ENCODE measurements around the gene CPNE4. TPM values are rescaled to one million over a fixed set of nuclear protein-coding genes. Genes with fewer than 3 reads are reported as not detected.
A peak's percentile ranks its signal among the peaks of the same experiment; 100 is the strongest.

The CPNE4 gene
- total RNA-seq, 1 experiment from 2014 or later = 1.9 TPM

DNA sequence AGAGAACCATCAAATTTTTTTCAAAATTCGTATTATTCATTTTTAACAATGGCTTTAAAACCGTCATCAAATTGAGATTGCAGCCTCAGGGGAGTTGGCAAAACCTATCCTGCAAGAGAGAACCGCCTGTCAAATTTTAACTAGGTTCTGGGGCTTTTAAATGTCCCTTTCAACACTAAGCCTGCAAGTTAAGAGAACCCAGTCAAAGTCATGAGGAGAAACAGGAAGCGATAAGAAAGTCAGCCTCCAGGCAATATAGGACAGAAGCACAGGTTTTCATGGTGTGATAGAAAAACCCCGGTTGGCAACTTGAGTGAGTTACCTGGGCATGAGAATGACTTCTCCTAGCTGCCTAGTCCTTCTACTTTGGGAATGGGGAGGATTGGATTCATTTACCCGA lies 59.8 kb downstream of the CPNE4 start:
- no peak overlapping the region for H3K23ac ChIP-seq (ENCODE audit: insufficient read length, low read depth, low read length)
- no peak for DNase-seq
- H3K9ac ChIP-seq (ENCODE audit: extremely low read depth, insufficient read length, low read length) = no peak overlapping the region
- H3K27me3 Mint-ChIP-seq (ENCODE audit: low read depth) = no peaks in the 10 kb centered on the region
- H4K8ac ChIP-seq (replicated peaks; ENCODE audit: insufficient read length, low read depth, low read length) = no peak overlapping the region
- H3K4me2 ChIP-seq (ENCODE audit: insufficient read depth, insufficient read length, low read length) = no peak overlapping the region
- H3K79me2 ChIP-seq (ENCODE audit: insufficient read depth, low read length) = no peaks in the 10 kb centered on the region
- H3K14ac ChIP-seq (ENCODE audit: insufficient read depth, low read length) = no peak overlapping the region
- H2BK120ac ChIP-seq (ENCODE audit: low read depth, low read length, poor library complexity, severe bottlenecking) = no peak overlapping the region
- H3T11ph ChIP-seq (ENCODE audit: low read length) = peak overlapping the region; percentile 41
- H3K9me3 Mint-ChIP-seq = peaks cover 7 to 9% of the 10 kb centered on the region in 2 experiments
- H4K5ac ChIP-seq (ENCODE audit: insufficient read length, low read depth, low read length) = no peak overlapping the region
- H3K4ac ChIP-seq (ENCODE audit: low read depth, low read length) = no peak overlapping the region
- TF ChIP-seq, protein P1, sequence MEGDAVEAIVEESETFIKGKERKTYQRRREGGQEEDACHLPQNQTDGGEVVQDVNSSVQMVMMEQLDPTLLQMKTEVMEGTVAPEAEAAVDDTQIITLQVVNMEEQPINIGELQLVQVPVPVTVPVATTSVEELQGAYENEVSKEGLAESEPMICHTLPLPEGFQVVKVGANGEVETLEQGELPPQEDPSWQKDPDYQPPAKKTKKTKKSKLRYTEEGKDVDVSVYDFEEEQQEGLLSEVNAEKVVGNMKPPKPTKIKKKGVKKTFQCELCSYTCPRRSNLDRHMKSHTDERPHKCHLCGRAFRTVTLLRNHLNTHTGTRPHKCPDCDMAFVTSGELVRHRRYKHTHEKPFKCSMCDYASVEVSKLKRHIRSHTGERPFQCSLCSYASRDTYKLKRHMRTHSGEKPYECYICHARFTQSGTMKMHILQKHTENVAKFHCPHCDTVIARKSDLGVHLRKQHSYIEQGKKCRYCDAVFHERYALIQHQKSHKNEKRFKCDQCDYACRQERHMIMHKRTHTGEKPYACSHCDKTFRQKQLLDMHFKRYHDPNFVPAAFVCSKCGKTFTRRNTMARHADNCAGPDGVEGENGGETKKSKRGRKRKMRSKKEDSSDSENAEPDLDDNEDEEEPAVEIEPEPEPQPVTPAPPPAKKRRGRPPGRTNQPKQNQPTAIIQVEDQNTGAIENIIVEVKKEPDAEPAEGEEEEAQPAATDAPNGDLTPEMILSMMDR (conservative IDR thresholded peaks at IDR 0.05) = no peak
- H2BK5ac ChIP-seq (ENCODE audit: insufficient read length, low read length) = no peak overlapping the region
- H3K18ac ChIP-seq (ENCODE audit: insufficient read length, low read depth, low read length) = no peak overlapping the region
- H2BK15ac ChIP-seq (ENCODE audit: low read depth, low read length) = no peak overlapping the region
- H2BK20ac ChIP-seq (ENCODE audit: low read depth, low read length, poor library complexity, severe bottlenecking) = no peak overlapping the region
- H4K20me1 ChIP-seq (ENCODE audit: control insufficient read depth, insufficient read depth, insufficient read length) = no peaks in the 10 kb centered on the region
- H3K36me3 Mint-ChIP-seq (ENCODE audit: insufficient read depth in 1 of 3, low read depth in 3 of 3) = peaks cover 0 to 13% (median 5%) of the 10 kb centered on the region in 3 experiments; a peak in 4 of 7 replicates
- WGBS (ENCODE audit: extremely low coverage, insufficient read length, low lambda C conversion rate) = no CpG with 5 or more reads among the region's 6 CpGs
- H2AFZ ChIP-seq (ENCODE audit: low read length) = no peak overlapping the region
- H3K79me1 ChIP-seq (ENCODE audit: insufficient read depth, low read depth, low read length, poor library complexity, severe bottlenecking) = no peaks in the 10 kb centered on the region
- H3K27me3 ChIP-seq (ENCODE audit: insufficient read depth, low read length) = no peaks in the 10 kb centered on the region
- H3K4me1 ChIP-seq (ENCODE audit: insufficient read depth, low read length) = no peaks in the 10 kb centered on the region
- H3K27ac Mint-ChIP-seq = 0 out of 7 replicates have a peak overlapping the region, but pooled peaks of 1 of the 3 experiments have one; percentile 29
- no peaks in the 10 kb centered on the region for H3K23me2 ChIP-seq (ENCODE audit: insufficient read length, low read depth, low read length, poor library complexity, severe bottlenecking)
- H3K4me3 Mint-ChIP-seq = no peak overlapping the region
- H3K9me3 ChIP-seq (ENCODE audit: control insufficient read depth, low read depth, low read length) = no peaks in the 10 kb centered on the region
- H3K56ac ChIP-seq (ENCODE audit: insufficient read length, low read depth, low read length) = no peak overlapping the region
- no peak overlapping the region for H3K27ac ChIP-seq (ENCODE audit: insufficient read length, low read depth, low read length)
- H4K91ac ChIP-seq (ENCODE audit: insufficient read length, low read depth, low read length) = no peak overlapping the region
- peaks cover 19 to 20% of the 10 kb centered on the region in 2 experiments for H3K4me1 Mint-ChIP-seq
- no peak overlapping the region for H2BK12ac ChIP-seq (ENCODE audit: insufficient read length, low read depth, low read length)
- no peak overlapping the region for H2AK5ac ChIP-seq (ENCODE audit: insufficient read length, low read length)
